ENCODE measurements around the gene RFTN1.

Gene RFTN1

DNA sequence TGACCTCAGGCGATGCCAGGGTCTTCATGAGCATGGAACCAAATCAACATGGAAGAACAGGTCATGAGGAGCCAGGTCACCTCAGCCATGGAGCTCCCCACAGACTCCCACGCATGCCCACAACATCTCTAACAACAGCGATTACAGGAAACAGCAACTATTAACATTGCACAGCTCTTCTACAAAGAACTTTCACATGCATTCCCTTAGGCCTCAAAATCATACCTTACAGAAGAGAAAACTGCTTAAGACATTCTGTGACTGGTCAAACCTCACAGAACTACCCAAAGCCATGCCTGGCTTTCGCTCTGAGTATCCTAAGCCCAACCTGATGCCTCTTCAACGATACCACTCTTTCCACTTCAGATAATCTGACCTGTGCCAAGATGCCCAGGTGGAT lies 130.7 kb downstream of the RFTN1 start:
- no peak for DNase-seq

DNA sequence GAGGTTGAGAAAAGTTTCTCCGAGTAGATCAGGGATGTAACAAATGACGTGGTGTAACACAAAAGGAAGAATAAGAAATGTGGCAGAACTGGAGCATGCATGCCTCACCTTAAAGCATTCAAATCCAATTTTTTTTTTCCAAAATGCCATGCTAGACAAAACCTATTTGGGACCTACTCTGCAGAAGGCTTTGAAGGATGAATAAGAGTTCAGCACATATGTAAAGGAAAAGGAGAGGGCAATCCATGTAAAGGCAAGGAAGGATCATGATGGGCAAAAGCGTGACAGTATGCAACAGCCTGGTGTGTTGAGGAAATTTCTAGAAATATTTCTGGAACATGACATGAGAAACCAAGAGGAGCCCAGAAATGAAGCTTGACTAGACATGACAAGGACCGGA lies 132.1 kb downstream of the RFTN1 start:
- DNase-seq, result no peak

DNA sequence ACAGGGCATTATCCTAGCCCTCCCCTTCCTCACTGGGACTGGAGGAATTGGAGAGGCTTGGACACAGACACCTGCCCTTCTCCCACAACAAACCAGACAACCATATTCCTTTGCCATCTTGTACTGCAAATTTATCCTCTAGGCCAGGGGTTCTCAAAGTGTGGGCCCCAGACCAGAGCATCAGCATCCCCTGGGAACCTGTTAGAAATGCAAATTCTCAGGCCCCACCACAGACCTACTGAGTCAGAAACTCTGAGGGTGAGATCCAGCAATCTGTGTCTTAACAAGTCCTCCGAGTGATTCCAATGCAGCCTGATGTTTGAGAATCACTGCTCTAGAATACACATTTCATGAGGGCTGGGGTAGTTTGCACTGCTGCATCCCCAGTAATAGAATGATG lies 133.1 kb downstream of the RFTN1 start:
- no peak for DNase-seq

DNA sequence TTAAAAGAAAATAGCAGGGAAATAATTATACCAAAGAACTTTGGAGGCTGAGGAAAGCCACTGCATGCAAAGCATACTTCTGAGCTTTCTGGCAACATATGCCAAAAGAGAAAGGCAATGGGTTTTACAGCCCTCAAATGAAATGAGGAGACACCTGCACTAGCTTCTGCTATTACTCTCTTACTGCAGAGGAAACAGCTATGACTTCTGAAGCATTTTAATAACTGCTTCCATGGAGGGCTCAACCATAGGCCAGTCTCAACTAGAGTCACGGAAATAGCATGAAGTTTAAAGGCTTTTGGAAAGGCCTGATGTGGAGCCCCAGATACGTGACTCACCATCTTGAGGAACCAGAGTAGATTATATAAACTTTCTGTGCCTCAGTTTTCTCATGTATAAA lies 133.7 kb downstream of the RFTN1 start:
- DNase-seq, result no peak

DNA sequence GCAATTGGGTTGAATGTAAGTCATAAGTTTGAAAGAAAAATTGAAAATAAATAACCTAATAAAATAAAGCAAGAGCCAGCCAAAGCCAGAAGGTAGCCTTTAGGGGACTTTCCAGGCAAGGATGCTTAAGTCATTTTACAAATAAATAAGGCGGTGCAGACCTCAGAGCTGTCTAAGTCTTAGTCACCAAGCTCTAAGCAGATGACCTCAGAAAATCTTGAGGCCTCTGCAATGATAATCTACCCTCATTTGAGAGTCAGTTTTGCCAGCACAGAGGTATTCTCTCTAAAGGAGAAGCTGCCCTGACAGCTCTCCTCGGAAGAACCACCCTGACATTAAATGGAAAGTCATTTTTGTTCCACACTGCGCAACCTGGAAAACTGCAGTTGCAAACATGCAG lies 134.6 kb downstream of the RFTN1 start:
- DNase-seq, result no peak

- no peak for DNase-seq
Measured at GRCh38 chr3:16378415-16378814, 135.1 kb downstream of the RFTN1 start.

DNA sequence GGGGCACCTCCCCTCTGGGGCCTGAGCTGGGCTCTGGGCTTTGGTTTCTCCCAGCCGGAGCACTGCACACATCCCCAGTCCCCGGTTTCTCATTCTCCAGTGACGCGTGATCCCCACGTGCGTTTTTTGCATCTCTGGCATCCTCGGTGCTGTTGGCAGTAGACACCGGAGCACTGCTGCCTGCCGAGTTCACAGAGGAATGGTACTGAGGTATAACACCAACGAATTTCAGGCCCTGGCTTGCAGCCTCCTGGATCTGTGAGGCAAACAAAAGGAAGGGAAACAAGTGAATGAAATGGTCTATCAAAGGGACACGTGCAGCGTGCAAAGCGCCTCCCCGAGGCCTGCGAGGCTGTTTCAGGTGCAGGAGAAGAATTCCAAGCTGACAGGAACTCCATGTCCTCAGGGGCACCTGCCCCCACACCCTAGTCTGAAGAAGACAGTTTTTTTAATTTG lies 135.6 kb downstream of the RFTN1 start:
- peak in 5 of 56 donors; percentile 4 to 40 (median 16) for DNase-seq

DNA sequence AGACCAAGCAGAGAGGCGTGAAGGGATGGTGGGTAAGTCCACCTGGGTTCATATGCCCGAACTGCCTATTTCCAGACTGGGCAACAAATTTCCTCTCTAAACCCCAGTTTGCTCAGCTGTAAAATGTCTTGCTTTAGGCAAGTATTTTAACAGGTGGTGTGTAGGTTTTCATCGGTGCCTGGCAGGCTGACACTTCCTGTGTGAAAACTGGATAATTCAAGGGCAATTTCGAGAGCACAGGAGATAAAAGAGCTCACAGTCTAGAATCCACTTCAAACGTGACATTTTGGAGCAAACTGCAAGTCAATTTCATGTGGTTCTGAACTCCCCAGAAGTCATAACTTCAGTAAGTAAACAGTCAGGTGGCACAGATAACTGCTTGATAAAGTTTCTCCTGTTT lies 136.3 kb downstream of the RFTN1 start:
- DNase-seq, result no peak

DNA sequence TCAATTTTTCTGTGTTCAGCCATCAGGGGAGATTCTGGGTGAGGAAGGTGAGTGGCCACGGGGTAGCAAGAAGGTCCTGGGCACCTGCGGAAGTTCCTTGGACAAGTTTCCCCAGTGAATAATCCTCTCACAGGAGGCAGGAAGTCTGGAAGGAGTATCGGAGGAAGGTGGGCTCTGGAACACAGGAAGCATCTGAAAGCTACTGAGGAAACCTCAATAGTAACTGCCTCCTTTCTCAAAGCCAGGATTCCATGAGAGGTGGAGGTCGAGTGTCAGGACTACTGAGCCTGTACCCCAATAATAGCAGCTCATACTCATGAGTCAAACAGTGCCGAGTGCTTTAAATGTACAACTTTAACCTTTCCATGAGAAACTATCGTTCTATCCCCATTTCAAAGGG lies 137.6 kb downstream of the RFTN1 start:
- no peak for DNase-seq

DNA sequence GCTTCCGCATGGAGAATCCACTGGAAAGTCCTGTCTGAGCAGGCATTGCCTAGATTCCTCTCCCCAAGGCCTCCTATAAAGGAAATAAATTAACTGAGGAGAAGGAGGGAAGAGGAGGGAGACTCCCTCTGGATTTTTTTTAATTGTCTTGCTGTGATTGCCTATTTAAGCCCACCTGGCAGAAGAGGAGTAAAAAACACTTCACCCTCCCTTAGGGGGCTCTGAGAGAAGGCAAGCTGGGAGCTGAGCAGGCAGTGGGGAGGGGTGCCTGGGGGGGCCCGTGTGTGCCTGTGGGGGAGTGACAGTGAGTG lies 138.6 kb downstream of the RFTN1 start:
- DNase-seq, result no peak

DNA sequence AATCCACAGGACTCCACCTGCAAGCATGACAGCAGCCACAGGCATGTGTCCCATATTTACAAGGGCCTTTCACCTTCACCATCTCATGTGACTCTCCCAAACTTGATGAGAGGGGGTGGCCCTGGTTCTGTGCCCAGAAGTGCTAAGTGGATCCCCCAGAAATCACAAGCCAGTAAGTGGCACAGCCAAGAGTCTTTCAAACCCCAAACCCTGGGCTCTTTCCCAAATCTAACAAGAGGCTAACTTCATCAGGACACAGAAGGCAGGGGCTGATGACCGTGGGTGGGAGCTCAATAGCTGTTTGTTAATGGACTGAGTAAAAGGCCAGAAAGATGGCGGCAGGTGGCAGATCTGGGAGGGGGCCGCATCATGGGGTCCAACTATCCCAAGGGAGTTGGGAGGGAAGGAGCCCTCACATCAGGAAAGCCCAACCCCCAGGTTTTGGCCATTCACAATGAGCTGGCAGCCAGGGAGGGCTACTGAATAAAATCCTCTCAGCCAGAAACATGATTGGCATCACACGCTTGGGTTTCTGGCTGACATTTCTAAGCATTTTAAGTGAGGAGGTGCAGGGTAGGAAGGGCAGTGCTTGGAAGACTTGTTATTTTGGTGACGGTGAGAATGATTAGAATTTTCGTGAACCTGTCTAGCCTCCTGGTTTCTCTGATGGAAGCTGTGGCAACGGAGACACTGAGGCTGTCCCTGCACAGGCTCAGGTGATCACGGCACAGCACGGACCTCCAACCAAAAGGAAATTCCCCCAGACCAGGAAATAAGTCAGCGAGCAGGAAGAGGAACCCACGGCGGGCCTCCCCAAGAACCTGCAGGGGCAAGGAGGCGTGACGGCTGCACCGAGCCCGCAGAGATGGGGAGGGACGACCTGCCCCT lies 139.2 kb downstream of the RFTN1 start:
- peak in 27 of 56 donors; percentile 16 to 68 (median 47) for DNase-seq

GRCh38 chr3:16373341-16373946 lies 140.1 kb downstream of the RFTN1 start:
- DNase-seq, result peak in 1 of 56 donors; percentile 37

- DNase-seq, result no peak
Measured at GRCh38 chr3:16372362-16373292, 140.9 kb downstream of the RFTN1 start.

DNA sequence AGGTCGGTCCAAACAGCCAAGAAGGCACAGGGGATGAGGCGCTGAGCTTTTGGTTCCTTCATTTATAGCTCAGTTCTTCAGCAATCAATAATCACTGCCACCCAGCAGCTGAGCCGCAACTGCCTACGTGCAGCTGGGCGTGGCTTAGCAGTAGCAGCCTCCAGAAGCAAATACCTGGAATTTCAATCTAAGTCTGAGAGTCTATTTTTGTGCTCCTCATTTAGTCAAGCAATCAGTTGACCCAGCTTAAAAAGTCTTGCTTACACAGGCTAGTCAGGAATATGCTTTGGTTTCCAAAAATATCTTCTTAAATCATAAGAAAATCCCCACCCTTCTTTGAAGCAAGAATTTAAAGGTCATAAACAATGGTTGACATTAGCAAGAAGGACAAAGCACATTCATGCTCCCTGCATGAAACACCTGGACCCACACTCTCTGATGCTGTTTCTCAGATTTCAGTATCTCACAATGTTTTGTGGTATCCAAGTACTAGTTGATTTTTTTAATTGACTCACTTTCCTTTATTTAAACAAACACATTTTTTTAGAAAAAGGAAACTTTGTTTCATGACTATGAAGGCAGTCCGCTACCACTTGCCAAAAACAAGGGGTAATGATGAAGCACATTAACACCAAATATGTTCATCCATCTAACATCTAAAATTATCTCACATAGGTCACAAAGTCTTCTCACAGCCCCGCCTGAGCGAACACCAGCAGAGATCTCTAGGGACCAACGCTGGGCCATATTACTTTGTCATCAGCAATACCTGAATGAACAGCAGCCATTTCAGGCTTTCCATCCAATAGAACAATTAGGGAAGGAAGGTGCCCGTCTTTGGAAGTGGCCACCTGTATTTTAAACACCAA lies 142.4 kb downstream of the RFTN1 start:
- DNase-seq, result peak in 9 of 56 donors; percentile 10 to 47 (median 32)

- no peak for DNase-seq
Measured at GRCh38 chr3:16370503-16370871, 143.0 kb downstream of the RFTN1 start.

DNA sequence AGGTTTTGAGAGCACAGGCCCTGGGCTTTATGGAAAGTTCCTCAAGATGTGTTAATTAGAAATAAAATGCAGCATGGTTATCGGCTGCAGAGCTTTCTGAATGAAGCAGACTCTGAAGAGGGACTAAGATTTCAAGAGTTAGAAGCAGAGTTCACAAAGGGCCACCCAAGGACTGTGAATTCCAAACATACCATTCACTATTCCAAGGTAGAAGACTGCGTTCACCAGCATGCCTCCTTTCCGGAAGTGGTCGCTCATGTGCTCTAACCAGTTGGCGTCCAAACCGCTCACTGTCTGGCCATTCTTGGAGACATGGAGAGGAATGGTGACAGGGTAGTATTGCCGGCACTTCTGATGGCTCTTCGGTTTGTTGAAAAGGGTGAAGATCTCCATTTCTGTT lies 143.6 kb downstream of the RFTN1 start:
- no peak for DNase-seq

DNA sequence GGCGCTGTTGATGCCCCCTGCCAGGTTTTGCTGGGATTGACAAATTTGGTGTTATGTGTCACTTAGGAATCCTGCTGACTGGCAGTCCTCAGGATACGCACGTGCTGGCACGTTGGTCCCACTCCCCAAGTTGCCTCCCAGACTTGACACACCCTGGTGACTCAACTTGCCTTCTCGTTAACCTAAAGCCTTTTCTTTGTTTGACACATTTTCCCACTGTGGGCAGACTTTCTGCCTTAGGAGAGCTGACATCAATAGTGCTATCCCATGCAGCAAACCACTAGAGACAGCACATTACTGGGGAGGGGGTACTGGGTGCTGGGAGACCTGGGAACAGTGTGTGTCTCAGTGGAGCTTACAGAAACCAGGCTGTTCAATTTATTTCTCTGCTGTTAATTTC lies 144.2 kb downstream of the RFTN1 start:
- DNase-seq, result no peak

- DNase-seq, result no peak
Measured at GRCh38 chr3:16366581-16366980, 146.9 kb downstream of the RFTN1 start.

- no peak for DNase-seq
Measured at GRCh38 chr3:16365491-16366128, 147.9 kb downstream of the RFTN1 start.

DNA sequence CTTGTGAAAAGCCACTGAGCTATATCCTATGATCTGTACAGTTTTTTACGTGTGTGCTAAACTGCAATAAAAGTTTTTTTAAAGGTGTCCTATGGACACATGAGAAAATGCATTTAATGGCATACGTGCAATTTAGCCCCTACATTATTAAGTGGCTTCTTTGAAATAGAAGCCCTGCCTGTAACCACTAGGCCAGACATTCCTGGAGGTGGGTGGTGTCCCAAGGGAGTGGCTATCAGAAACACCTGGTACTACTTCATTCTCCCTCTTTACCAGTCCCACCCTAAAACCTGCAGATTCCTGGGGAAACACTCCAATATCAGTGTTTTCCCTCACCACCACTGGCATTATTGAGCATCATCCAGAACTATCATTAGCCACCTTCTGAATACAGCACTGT lies 148.5 kb downstream of the RFTN1 start:
- no peak for DNase-seq

DNA sequence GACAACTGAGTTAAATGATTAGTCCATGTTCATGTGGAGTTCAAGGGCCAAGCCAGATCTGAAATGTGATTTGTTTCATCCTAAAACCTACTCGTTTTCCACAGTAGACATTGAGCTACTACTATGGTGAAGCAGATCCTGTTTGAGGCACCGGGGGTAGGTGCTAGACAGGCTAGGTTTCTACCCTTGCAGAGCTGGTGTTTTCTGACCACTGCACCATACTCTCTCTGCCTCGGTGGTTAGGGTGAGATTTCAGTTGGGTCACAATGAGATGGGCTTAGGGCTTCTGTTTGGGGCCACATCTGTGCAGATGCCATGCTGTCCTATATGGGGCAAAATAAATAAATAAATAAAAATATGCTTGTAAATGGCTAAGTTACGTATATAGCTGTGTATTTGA lies 149.2 kb downstream of the RFTN1 start:
- no peak for DNase-seq
